ENCODE measurements around the gene EXD3.

GRCh38 chr9:137350696-137351584 lies 72.0 kb downstream of the EXD3 start:
- TF ChIP-seq CTCF (IDR thresholded peaks at IDR 0.05) (no peak), POLR2A (IDR thresholded peaks at IDR 0.05) (no peak)
